Prostate gland (tissue), 2 donors: ENCODE measurements around the gene TRIL. TPM values are rescaled to one million over a fixed set of nuclear protein-coding genes. Genes with fewer than 3 reads are reported as not detected.
A peak's percentile ranks its signal among the peaks of the same experiment; 100 is the strongest.

Experiments used
- DNase-seq: peaks from one replicate; pipeline ENCODE4 v3.0.0-alpha.2; 2019; ENCODE audit warnings: low spot score
- H3K27ac ChIP-seq, 2 donors: fragments of 200-600 bp; sonication (generic); 2 replicates each; pipeline ENCODE4 v1.5.1; 2017 to 2019
- H3K27me3 ChIP-seq: fragments of 200-600 bp; sonication (generic); replicated peaks from 2 replicates; pipeline ENCODE4 v1.5.1; 2019; ENCODE audit not compliant: insufficient read depth
- H3K36me3 ChIP-seq, 2 donors: fragments of 200-600 bp; sonication (generic); 1 replicate in 1 of 2; 2 replicates in 1 of 2; pipeline versions ENCODE4 v1.5.1 to v1.8.1; 2017 to 2019
- H3K4me1 ChIP-seq: fragments of 200-600 bp; sonication (generic); replicated peaks from 2 replicates; pipeline ENCODE4 v1.5.1; 2019
- H3K4me3 ChIP-seq, 2 donors: fragments of 200-600 bp; sonication (generic); 2 replicates each; pipeline ENCODE4 v1.5.1; 2017 to 2019
- H3K9me3 ChIP-seq: fragments of 200-600 bp; sonication (generic); 2 replicates; pipeline ENCODE4 v1.5.1; 2017
- POLR2A ChIP-seq: fragments of 450-650 bp; IDR thresholded peaks from one replicate; pipeline ENCODE4 v1.6.1; 2016; ENCODE audit warnings: antibody characterized with exemption, mild to moderate bottlenecking
- POLR2AphosphoS5 ChIP-seq: sonication (generic); formaldehyde crosslinking; IDR thresholded peaks from one replicate; pipeline ENCODE4 v1.6.1; 2017; ENCODE audit warnings: antibody characterized with exemption
- WGBS: methylation state at CpG from one replicate; pipeline ENCODE4 v1.1.5; 2018; 5-methylcytosine and 5-hydroxymethylcytosine counted together
- intact Hi-C: fragments of 100-400 bp; cut with DNase I; formaldehyde crosslinking; loops from one replicate; pipeline ENCODE4 v1.14.2; 2022
- total RNA-seq, 2 donors: library from RNA; depleted of rRNA; stranded (reverse); fragments of >200 nt; gene quantifications; one replicate each; pipeline ENCODE4 v1.1.0, GENCODE V29; 2016
- TF ChIP-seq, protein P1 (sequence below), 4 experiments: fragments of 200-600 bp in 2 of 4; fragments of 450-650 bp in 2 of 4; sonication (generic) in 2 of 4; IDR thresholded peaks; 1 replicate in 3 of 4; 2 replicates in 1 of 4; pipeline ENCODE4 v1.5.1; 2016 to 2019; ENCODE audit warnings: antibody characterized with exemption in 4 of 4, mild to moderate bottlenecking in 2 of 4, moderate library complexity in 2 of 4

The TRIL gene, protein sequence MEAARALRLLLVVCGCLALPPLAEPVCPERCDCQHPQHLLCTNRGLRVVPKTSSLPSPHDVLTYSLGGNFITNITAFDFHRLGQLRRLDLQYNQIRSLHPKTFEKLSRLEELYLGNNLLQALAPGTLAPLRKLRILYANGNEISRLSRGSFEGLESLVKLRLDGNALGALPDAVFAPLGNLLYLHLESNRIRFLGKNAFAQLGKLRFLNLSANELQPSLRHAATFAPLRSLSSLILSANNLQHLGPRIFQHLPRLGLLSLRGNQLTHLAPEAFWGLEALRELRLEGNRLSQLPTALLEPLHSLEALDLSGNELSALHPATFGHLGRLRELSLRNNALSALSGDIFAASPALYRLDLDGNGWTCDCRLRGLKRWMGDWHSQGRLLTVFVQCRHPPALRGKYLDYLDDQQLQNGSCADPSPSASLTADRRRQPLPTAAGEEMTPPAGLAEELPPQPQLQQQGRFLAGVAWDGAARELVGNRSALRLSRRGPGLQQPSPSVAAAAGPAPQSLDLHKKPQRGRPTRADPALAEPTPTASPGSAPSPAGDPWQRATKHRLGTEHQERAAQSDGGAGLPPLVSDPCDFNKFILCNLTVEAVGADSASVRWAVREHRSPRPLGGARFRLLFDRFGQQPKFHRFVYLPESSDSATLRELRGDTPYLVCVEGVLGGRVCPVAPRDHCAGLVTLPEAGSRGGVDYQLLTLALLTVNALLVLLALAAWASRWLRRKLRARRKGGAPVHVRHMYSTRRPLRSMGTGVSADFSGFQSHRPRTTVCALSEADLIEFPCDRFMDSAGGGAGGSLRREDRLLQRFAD
- 1 to 10 TPM; 3.3 to 3.5 TPM for total RNA-seq

DNA sequence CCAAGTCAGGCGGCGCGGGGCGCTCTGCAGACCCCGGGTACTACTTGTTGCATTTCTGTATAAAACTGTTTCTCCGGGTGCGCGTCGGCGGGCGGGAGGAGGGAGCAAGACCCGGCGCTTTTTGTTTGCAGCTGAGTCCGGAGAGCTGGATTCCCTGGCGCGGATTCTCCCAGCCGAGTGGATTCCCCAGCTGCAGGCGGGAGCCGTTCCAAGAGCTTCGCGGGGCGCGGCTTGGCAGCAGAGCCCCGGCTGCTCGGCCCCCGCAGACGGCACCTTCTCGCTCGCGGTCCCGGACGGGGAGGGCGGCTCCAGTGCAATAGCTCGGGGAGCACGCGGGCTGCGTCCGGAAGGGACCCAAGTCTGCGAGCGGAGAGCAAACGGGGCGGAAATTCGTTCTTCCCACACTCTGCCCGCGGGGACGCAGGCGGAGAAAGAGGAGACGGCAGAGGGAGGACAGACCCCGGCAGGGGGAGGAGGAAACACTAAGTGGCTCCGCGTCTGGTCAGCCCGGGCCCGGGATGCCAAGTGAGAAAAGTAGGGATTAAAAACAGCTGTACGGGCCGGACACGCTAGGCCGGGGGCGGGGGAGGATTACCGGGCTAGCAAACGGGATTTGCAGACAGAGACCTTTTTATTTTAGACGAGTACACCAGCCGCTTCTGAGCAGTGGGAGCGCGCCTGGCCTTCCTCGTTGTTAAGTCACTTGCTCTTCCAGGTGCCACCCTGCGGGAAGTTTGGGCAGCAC, at the start of gene TRIL:
TSS of gene TRIL (minus strand) at position 96 of the 745 bp plus-strand sequence. CDS start 284 bp downstream, outside the sequence.
- WGBS, result 3% methylated on average over 66 of the region's 66 CpGs
- TF ChIP-seq, protein P1, sequence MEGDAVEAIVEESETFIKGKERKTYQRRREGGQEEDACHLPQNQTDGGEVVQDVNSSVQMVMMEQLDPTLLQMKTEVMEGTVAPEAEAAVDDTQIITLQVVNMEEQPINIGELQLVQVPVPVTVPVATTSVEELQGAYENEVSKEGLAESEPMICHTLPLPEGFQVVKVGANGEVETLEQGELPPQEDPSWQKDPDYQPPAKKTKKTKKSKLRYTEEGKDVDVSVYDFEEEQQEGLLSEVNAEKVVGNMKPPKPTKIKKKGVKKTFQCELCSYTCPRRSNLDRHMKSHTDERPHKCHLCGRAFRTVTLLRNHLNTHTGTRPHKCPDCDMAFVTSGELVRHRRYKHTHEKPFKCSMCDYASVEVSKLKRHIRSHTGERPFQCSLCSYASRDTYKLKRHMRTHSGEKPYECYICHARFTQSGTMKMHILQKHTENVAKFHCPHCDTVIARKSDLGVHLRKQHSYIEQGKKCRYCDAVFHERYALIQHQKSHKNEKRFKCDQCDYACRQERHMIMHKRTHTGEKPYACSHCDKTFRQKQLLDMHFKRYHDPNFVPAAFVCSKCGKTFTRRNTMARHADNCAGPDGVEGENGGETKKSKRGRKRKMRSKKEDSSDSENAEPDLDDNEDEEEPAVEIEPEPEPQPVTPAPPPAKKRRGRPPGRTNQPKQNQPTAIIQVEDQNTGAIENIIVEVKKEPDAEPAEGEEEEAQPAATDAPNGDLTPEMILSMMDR (IDR thresholded peaks at IDR 0.05), result no peak
- TF ChIP-seq POLR2A, result no peak
- no peak for TF ChIP-seq POLR2AphosphoS5
- Histone ChIP-seq H3K27me3 (no peaks in the 10 kb centered on the region), H3K36me3 (no peaks in the 10 kb centered on the region), H3K27ac (peak within 1 kb of the TSS; percentile 62 to 63), H3K4me3 (peak within 1 kb of the TSS; percentile 36 to 48), H3K4me1 (no peaks in the 10 kb centered on the region), H3K9me3 (no peaks in the 10 kb centered on the region)
- DNase-seq, result peak; percentile 54
- intact Hi-C loops, result no loop called here

DNA sequence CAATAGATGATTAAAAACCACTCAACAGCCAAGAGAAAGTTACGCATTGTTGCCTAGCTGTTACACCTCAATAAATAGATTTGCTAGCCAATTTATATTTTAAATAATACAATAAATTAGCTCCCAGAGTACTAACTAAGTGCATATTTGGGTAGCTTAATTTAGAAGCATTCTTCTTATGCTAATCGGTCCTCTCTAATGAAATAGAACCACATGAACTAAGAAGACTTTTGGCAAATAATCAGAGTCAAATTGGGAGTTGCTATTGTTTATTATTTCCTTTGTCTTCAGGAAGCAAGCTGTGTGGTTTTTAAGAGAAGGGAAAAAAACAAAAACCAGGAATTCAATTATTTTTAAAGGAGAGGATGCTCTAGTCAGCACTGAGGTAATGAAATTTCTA, 49.0 kb upstream of the TRIL start:
- no peak for TF ChIP-seq POLR2A
- no peak for TF ChIP-seq POLR2AphosphoS5
- TF ChIP-seq, protein P1 (IDR thresholded peaks at IDR 0.05), result no peak
- Histone ChIP-seq H3K27me3 (no peaks in the 10 kb centered on the region), H3K9me3 (no peaks in the 10 kb centered on the region), H3K4me1 (no peaks in the 10 kb centered on the region), H3K36me3 (no peaks in the 10 kb centered on the region), H3K27ac (no peak overlapping the region), H3K4me3 (no peak overlapping the region)
- intact Hi-C loops, result no loop called here
- no peak for DNase-seq
- WGBS, result 79% methylated on average over 2 of the region's 2 CpGs

DNA sequence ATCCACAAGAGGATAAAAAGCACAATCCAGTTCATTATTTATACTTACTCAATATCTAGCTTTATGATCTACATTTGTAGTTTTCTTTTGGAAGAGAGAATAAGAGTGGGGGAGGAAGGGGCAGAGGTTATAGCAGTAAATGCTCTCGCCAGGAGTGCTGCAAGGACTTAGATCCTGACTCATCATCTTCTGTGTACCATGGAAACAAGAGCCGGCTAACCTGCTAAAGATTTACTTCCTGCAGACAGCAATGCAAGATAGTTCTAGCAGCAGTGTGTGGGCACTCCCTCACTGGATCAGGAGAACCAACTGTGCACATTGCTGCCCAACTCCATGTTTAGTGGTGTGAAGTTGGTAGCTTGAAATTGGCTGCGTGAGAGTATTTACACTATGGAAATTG, 47.7 kb upstream of the TRIL start:
- no peaks in the 10 kb centered on the region for H3K27me3 ChIP-seq
- no peak overlapping the region for H3K4me3 ChIP-seq
- no peaks in the 10 kb centered on the region for H3K36me3 ChIP-seq
- intact Hi-C loops, result no loop called here
- TF ChIP-seq, protein P1 (IDR thresholded peaks at IDR 0.05), result no peak
- no peak for TF ChIP-seq POLR2AphosphoS5
- TF ChIP-seq POLR2A, result no peak
- 28% methylated on average over 3 of the region's 3 CpGs for WGBS
- H3K27ac ChIP-seq, result no peak overlapping the region
- H3K4me1 ChIP-seq, result no peaks in the 10 kb centered on the region
- DNase-seq, result no peak
- H3K9me3 ChIP-seq, result no peaks in the 10 kb centered on the region

DNA sequence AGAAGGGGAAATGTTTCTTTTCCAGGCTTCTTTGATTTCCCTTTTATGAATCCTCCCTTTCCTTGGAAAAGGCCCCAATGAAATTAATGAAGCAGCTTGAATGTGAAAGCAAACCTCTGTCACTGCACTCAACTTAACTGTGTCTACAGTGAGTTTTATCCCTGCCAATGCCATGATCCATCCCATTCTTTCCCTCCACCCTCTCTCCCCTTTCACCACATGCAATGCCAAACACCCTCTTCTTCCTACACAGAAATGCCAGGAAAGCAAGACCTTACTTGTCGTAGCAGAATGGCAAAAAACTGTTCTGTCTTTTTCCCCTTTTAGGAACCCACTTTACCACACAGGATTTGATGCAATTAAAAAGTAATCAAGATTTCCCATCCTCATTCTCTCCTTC, 47.3 kb upstream of the TRIL start:
- TF ChIP-seq, protein P1 (IDR thresholded peaks at IDR 0.05), result no peak
- TF ChIP-seq POLR2A, result no peak
- TF ChIP-seq POLR2AphosphoS5, result no peak
- no peak overlapping the region for H3K4me3 ChIP-seq
- intact Hi-C loops, result no loop called here
- H3K36me3 ChIP-seq, result no peaks in the 10 kb centered on the region
- no peaks in the 10 kb centered on the region for H3K9me3 ChIP-seq
- H3K4me1 ChIP-seq, result no peaks in the 10 kb centered on the region
- H3K27ac ChIP-seq, result no peak overlapping the region
- 13% methylated on average over 1 of the region's 1 CpG for WGBS
- no peak for DNase-seq
- H3K27me3 ChIP-seq, result no peaks in the 10 kb centered on the region
